Effector CD4-positive, alpha-beta T cell (primary cell): ENCODE results near the gene PRKCE.

Experiments used
- DNase-seq: peaks from one replicate; pipeline ENCODE4 v3.0.0-alpha.2; 2020

PRKCE gene

GRCh38 chr2:46030330-46030729, 378.9 kb downstream of the PRKCE start:
- no peak for DNase-seq

- no peak for DNase-seq
Observed at GRCh38 chr2:46032161-46032813, 380.8 kb downstream of the PRKCE start.

GRCh38 chr2:46032996-46033395, 381.5 kb downstream of the PRKCE start:
- DNase-seq: no peak

DNA sequence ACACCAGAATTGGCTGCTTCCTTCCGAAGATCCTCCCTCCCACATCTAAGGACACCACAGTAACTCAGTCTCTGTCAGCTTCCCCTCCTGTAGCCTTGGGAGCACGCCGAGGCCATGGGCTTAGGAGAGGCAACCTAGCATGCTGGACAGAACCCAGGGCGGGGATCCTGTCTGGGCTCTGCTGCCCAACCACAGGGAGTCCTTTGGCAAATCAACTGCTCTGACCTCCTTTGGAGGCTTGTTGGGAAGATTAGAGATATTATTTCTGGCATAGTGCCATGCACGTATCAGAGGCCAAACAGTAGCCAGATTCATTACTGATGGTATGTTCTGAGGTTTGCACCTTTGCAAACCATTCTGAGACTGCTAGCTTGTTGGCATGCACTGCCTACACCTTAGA, 383.1 kb downstream of the PRKCE start:
- no peak for DNase-seq

DNA sequence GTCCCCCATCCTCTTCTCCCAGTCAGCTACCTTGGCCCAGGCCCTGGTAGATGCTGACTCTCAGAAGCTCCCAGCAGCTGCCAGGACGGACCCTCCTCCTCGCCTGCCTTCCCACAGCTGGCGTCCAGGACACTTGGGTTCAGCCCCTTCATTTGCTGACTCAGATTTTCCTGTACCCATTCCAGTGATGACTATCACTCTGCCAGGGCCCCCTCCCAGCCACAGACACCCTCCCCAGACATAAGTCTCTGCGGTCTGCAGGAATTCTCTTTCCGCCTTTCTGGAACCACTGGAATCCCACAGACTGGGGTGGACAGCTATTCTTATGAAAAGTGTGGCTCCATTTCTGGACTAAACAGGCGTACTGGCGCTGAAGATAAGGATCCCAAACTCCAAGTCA, 385.5 kb downstream of the PRKCE start:
- no peak for DNase-seq

- DNase-seq: no peak
Observed at GRCh38 chr2:46039543-46040303, 388.2 kb downstream of the PRKCE start.

DNA sequence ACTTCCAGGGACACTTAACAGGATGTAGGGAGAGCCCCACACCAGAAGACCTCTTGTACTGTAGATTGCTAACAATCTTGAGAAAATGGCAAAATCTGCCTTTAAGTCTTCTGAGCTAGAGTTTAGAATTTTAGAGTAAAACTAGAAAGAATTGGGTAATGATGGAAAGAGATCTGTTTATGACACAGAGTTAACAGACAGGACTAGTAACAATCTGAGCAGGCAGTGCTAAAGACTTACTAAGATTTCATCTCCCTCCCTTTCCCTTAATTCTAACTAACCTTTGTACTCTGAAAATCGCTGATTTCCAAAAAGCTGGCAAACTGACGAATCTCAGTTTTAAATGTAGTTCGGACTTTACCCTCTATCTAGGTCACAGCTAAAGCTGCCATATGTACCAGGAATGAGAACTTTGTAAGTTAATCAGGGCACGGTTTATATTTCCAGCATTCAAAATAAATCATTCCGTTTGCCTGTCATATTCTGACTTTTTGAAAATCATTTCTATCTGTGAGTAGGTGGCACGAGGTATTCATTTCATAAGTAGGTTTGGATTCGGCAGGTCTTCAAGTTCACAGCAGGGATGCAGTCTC, 389.2 kb downstream of the PRKCE start:
- no peak for DNase-seq

DNA sequence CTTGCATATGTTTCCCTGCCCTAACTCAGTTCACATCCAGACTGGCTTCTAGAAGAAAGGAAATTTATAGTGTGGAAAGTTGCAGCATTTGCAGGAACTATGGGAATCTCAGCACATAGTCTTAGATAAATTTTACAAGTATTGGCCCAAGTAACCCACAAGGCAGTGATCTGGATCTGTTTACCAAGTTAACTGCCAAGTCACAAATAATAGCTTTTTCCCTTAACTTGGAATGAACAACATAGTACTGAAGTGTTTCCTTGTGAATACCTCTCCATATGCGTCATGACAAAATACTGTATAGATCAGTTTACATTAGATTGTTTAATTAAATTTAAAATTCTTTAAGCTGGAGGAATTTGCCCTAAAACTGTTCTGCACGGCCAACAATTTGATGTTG, 390.0 kb downstream of the PRKCE start:
- DNase-seq: no peak

GRCh38 chr2:46042207-46042637, 390.7 kb downstream of the PRKCE start:
- no peak for DNase-seq

- no peak for DNase-seq
Observed at GRCh38 chr2:46042711-46043110, 391.2 kb downstream of the PRKCE start.

DNA sequence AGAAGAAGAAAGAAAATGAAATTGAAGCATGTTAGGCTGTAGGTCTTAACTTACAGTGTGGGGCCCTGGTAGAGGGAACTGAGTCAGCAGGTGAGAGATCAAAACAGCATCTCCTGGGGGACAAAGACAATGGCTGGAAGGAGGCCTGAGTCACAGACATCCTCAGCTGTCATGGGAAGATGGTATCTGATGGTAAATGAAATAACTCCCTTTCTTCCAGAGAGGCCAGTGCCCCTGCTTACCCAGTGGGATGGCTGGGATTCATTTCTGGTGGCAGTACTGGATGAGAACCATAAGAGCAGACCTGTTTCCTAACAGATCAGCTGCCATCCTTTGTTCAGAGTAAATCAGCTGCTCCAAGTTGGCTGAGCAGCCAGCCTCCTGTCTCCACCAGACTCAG, 394.4 kb downstream of the PRKCE start:
- no peak for DNase-seq

DNA sequence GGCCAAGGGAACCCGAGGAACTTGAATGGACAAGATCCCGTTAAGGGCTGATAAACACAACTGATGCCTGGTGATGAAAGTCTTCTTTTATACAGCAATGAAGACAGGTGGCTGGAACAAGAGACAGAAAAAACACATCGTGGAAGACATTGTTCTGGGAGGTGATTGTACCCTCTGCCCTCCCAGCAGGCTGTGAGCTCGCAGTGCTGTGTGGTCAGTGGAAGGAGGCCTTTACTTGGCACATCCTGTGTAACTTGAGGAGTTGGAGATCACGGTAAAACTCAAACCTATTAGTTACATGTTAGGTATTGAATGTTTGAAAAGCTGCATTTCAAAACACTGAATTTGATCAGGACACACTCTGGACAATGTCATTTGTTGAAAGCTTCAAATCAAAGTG, 395.8 kb downstream of the PRKCE start:
- no peak for DNase-seq

- DNase-seq: no peak
Observed at GRCh38 chr2:46048693-46049092, 397.2 kb downstream of the PRKCE start.

DNA sequence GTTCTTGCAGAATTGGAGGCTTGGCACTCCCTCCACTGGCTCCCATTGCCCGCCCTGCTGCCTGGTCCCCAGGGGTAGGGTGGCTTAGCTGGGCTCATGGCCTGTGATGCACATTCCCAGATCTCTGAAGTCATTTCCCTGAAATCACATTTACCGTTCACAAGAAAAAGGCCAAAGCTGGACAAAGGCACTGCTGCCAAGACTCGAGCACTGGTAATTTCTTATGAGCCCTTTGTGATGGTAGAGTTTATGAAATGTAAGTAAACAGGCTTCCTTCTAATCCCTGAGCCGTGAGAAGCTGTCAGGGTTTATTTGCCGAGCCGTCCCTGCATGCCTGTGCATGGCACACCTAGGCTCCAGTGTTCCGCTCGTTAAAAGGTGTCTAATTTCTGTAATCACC, 398.6 kb downstream of the PRKCE start:
- DNase-seq: no peak

- DNase-seq: no peak
Observed at GRCh38 chr2:46050489-46050888, 399.0 kb downstream of the PRKCE start.

DNA sequence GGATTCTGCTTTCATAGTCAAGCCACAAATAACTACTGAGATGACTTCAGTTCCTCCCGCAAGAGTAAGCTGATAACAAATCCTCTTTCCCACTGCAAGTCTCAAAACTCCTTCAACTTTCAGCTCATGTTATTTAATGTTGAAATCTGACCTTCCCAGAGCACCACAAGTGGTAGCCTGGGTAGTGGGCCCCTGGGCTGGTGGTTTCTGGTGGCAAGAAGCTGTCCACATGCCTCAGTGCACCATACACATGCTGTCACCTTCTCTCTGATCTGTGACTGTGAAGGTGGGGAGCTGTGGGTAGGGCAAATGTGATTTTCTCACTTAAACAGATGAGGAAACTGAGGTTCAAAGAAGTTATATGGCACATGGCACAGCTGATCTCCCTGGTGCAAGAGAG, 399.6 kb downstream of the PRKCE start:
- DNase-seq: no peak

DNA sequence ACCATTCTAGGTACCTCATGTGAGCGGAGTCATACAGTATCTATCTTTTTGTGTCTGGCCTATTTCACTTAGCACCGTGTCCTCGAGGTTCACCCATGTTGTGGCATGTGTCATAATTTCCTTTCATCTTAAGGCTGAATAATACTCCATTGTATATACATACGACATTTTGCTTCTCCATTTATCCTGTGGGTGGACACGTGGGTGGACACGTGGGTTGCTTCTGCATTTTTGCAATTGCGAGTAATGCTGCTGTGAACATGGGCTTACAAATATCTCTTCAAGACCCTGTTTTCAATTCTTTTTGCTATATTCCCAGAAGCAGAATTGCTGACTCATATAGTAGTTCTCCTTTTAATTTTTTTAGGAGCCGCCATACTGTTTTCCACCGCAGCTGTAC, 402.1 kb downstream of the PRKCE start:
- no peak for DNase-seq

GRCh38 chr2:46056541-46056940, 405.1 kb downstream of the PRKCE start:
- DNase-seq: no peak

- DNase-seq: no peak
Observed at GRCh38 chr2:46058140-46058539, 406.7 kb downstream of the PRKCE start.

GRCh38 chr2:46062637-46063412, 411.4 kb downstream of the PRKCE start:
- DNase-seq: peak; percentile 53

DNA sequence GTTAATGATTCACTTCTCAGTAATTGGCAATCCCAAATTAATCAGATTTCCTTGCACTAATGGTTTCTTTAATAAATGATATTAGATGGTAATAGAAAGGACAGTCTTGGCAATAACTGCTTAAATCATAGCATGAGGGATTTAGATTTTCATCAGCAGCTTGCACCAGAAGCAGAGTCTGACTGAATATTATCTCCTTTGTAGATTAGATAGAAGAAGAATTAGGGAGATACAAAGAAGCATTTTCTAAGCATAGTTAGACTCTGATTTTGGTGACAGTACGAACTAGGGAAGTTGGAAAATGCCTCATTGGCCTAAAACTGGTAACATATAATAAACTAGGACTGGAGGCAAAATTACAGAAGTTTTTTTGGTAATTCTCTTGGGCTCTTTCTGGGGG, 412.9 kb downstream of the PRKCE start:
- DNase-seq: no peak

- no peak for DNase-seq
Observed at GRCh38 chr2:46065152-46065551, 413.7 kb downstream of the PRKCE start.

DNA sequence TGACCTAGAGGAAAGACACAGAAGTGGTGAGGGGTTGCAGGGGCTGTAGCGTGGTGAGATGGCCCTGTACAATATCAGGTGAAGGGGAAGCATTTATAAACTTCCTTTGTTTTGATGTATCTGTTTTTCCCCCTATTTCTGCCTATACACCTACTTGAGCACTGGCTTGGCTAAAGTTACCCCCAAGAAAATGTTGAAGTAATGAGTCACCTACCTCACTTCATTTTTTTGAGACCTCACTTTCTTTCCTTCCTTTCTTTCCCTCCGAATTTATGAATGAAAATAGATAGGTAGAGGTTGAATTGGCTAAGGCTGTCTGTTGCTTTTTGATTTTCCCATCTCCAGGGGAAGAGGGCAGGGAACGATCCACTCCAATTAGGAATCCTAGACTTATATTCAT, 414.6 kb downstream of the PRKCE start:
- no peak for DNase-seq
